Stimulated activated CD4-positive, alpha-beta T cell treated with anti-CD3 and anti-CD28 coated beads, TNF-alpha, amount 100 ng/mL, for 48 hours (primary cell): ENCODE results near the gene C5orf22.

ENCODE experiments used
- DNase-seq, 3 donors: peaks; one replicate each; pipeline ENCODE4 v3.0.0-alpha.2; 2020; ENCODE audit warnings: low read depth in 3 of 3

C5orf22 gene

GRCh38 chr5:31604644-31605043, 72.5 kb downstream of the C5orf22 start:
- DNase-seq = no peak
